Measurements from ENCODE around the gene DCC.

GRCh38 chr18:52764316-52764715, 424.3 kb downstream of the DCC start:
- no peak for TF ChIP-seq CTCF (conservative IDR thresholded peaks at IDR 0.05 in 1 of 2, IDR thresholded peaks at IDR 0.05 in 1 of 2; ENCODE audit: low read depth in 1 of 2, low read length in 2 of 2)
- TF ChIP-seq EZH2 (IDR thresholded peaks at IDR 0.05; ENCODE audit: low read length, missing control alignments): no peak

All from fibroblast of lung (primary cell).